Type B pancreatic cell (in vitro differentiated cells): ENCODE data around the gene PKIG. TPM values are rescaled to one million over a fixed set of nuclear protein-coding genes. Genes with fewer than 3 reads are reported as not detected.

Source experiments
- DNase-seq: peaks from one replicate; pipeline ENCODE4 v3.0.0; 2021; ENCODE audit warnings: mixed read lengths; ENCODE audit not compliant: unreplicated experiment; ENCODE audit errors: extremely low spot score
- H3K27ac Mint-ChIP-seq: 2 replicates; pipeline ENCODE4 v1.8.0; 2021; ENCODE audit warnings: mild to moderate bottlenecking, mixed read lengths
- H3K27me3 Mint-ChIP-seq: 2 replicates; pipeline ENCODE4 v1.8.0; 2021; ENCODE audit warnings: mixed read lengths
- H3K36me3 Mint-ChIP-seq: 2 replicates; pipeline ENCODE4 v1.8.0; 2021; ENCODE audit warnings: mixed read lengths
- H3K4me1 Mint-ChIP-seq: one replicate; pipeline ENCODE4 v1.8.0; 2021; ENCODE audit warnings: mixed read lengths; ENCODE audit not compliant: unreplicated experiment
- H3K4me3 Mint-ChIP-seq: 2 replicates; pipeline ENCODE4 v1.8.0; 2021; ENCODE audit warnings: mild to moderate bottlenecking, mixed read lengths
- H3K9me3 Mint-ChIP-seq: 2 replicates; pipeline ENCODE4 v1.8.0; 2021; ENCODE audit warnings: mixed read lengths
- CTCF ChIP-seq: fragments of 200-600 bp; sonication (generic); conservative IDR thresholded peaks from 2 replicates; pipeline ENCODE4 v1.5.0; 2021; ENCODE audit warnings: antibody characterized with exemption, mild to moderate bottlenecking
- total RNA-seq: library from RNA; stranded (reverse); gene quantifications from 2 replicates; pipeline ENCODE4 v1.2.1, GENCODE V29; 2021; ENCODE audit warnings: low replicate concordance

Gene PKIG
- total RNA-seq, 1 donor from 2014 or later = 24.3 TPM

- DNase-seq = no peak
- H3K27ac Mint-ChIP-seq = no peak overlapping the region
- no peaks in the 10 kb centered on the region for H3K27me3 Mint-ChIP-seq
- peaks cover 12% of the 10 kb centered on the region for H3K4me1 Mint-ChIP-seq
- no peak overlapping the region for H3K4me3 Mint-ChIP-seq
- TF ChIP-seq CTCF = no peak
- H3K9me3 Mint-ChIP-seq = no peaks in the 10 kb centered on the region
- no peaks in the 10 kb centered on the region for H3K36me3 Mint-ChIP-seq
Observed at GRCh38 chr20:44600301-44600700, 17.9 kb downstream of the PKIG start.

- no peaks in the 10 kb centered on the region for H3K27me3 Mint-ChIP-seq
- no peak for TF ChIP-seq CTCF
- no peak overlapping the region for H3K27ac Mint-ChIP-seq
Observed at GRCh38 chr20:44600758-44601201, 18.4 kb downstream of the PKIG start.

GRCh38 chr20:44601236-44601671 is 18.9 kb downstream of the PKIG start:
- Mint-ChIP-seq H3K27me3 (no peaks in the 10 kb centered on the region), H3K4me3 (no peak overlapping the region), H3K27ac (no peak overlapping the region), H3K9me3 (no peaks in the 10 kb centered on the region), H3K36me3 (no peaks in the 10 kb centered on the region), H3K4me1 (peaks cover 12% of the 10 kb centered on the region)
- no peak for TF ChIP-seq CTCF
- DNase-seq = no peak

More at GRCh38 chr20:44600758-44601201, 18.4 kb downstream of the PKIG start:
- Mint-ChIP-seq H3K36me3 (no peaks in the 10 kb centered on the region), H3K4me1 (peaks cover 12% of the 10 kb centered on the region), H3K9me3 (no peaks in the 10 kb centered on the region), H3K4me3 (no peak overlapping the region)
- DNase-seq = no peak

- TF ChIP-seq CTCF = no peak
- no peak for DNase-seq
- Mint-ChIP-seq H3K4me1 (peaks cover 12% of the 10 kb centered on the region), H3K36me3 (no peaks in the 10 kb centered on the region), H3K4me3 (no peak overlapping the region), H3K27me3 (no peaks in the 10 kb centered on the region), H3K9me3 (no peaks in the 10 kb centered on the region), H3K27ac (no peak overlapping the region)
Observed at GRCh38 chr20:44601801-44602204, 19.4 kb downstream of the PKIG start.

GRCh38 chr20:44603327-44603726 is 20.9 kb downstream of the PKIG start:
- H3K27ac Mint-ChIP-seq = no peak overlapping the region
- H3K4me1 Mint-ChIP-seq = peaks cover 3% of the 10 kb centered on the region
- no peaks in the 10 kb centered on the region for H3K36me3 Mint-ChIP-seq
- no peak for DNase-seq
- no peaks in the 10 kb centered on the region for H3K9me3 Mint-ChIP-seq
- no peaks in the 10 kb centered on the region for H3K27me3 Mint-ChIP-seq
- no peak overlapping the region for H3K4me3 Mint-ChIP-seq
- no peak for TF ChIP-seq CTCF
